Hepatic stellate cell (primary cell): ENCODE data around the gene ZNF273.
A peak's percentile ranks its signal among the peaks of the same experiment; 100 is the strongest.

ENCODE experiments used
- DNase-seq: peaks from one replicate; pipeline ENCODE4 v3.0.0; 2011; ENCODE audit warnings: low spot score

ZNF273 gene

DNA sequence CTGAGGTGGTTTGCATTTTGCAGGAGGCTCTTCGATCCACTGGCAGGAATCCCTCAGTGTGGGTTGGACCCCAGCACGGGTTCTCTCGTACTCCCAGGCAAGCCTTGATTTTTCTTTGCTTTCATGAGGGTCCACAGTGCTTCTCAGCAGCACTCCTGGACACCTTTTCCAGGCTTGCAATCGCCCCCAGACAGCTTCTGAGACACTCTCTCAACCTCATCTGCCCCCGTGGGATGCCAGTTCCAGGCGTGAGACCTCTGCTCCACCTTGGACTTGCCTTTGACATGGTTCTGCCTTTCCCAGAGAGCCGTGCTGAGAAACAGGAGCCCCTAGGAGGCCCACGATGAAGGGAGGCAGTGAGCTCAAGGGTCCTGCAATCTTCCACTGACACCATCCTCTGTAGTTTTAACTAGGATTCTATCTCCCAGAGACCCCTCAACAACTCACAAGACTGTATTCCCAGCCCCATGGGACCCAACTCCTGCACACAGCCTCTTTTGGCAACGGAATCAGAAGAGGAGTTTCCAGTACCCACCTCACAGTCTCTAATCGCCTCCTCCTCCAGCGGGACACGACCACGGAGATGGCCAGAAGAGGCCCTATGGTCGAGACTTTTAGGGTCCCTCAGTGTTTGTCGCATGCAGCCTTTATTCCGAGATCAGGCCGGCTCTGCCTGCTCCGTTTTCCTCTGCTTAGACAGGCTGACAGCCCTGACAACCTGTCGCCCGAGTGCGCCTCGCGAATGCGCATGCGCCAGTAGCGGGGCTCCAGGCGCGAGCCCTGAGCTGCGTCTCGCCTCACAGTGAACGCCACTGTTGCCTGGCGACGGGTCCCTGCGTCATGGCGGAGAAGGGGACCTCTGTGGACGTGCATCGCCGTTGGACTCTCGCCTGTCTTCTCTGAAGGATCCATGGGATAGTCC, 26.0 kb upstream of the ZNF273 start:
- peak; percentile 64 for DNase-seq

DNA sequence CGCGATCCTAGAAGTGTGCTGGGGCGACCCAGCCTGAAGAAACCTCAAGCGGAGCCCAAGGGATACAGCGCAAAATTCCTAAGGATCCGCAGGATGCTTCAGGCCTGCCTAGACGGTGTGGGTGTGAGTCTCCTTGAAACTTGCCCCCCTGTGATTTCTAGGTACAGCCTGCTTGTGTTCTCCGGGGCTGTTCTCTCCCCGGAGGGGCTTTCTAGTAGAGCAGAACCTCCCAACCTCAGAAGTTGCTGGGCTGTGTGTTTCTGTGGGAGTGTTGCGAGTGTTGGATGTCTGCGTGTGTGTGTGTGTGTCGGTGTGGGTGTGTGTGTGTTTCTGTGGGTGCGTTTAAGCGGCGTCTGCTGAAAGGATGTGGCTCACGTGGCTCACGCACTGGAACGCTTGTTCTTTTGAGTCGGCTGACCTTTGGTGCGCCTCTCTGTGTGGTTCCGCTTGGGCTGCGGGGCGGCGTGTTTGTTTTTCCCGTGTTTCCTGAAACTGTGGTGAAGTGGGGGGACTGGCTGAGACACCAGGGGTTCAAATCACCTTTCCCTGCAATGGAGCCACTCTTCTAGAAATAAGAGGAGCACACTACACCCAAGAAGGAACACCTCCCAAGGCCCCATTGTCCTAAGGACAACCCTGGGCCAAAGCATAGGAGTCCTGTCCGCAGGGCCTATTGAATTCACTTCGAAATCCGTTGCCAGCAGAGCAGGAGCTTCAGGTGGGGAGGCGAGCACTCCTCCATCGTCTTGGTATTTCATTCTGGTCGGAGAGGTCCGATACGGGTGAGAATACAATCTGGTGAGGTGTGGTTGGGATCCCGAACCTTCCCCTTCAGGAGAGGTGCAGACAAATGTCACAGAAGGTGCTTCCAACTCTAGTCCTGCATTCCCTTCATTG, 25.1 kb upstream of the ZNF273 start:
- DNase-seq, result peak; percentile 1

DNA sequence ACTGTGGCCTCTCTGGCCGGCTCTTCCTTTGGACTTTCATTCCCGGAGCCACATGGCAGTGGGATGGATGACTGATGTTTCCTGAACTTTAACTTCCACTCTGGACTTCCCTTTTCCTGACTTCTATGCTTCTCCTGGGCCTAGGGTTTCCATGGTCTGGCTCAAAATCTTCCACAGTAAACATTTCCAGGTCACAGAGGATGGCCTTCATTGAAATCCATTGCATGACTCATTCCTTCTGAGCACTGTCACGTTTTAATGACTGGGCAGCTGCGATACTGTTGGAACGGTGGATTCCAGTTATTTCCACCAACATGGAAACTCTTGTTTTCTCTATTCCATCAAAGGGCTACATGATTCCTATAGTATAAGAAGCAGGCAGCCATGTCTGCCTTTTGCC, 24.4 kb upstream of the ZNF273 start:
- peak; percentile 5 for DNase-seq

GRCh38 chr7:64879086-64879730, 23.9 kb upstream of the ZNF273 start:
- DNase-seq, result peak; percentile 2

DNA sequence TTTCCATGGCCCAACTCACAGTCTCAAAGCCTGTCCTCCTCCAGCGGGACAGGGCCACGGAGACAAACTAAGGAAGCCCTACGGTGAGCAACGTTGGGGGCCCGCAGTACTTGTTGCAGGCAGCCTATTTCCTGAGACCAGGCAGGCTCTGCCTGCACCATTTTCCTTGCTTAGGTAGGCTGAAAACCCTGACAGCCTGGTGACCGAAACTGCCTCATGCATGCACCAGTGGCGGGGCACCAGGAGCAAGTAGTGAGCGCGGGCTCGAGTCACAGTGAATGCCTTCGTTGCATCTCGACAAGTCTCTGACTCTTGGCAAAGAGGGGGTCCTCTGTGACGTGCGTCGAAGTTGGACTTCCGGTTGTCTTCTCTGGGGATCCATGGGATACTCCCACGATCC, 23.3 kb upstream of the ZNF273 start:
- DNase-seq, result peak; percentile 1

GRCh38 chr7:64880322-64881297, 22.5 kb upstream of the ZNF273 start:
- DNase-seq, result peak; percentile 2

DNA sequence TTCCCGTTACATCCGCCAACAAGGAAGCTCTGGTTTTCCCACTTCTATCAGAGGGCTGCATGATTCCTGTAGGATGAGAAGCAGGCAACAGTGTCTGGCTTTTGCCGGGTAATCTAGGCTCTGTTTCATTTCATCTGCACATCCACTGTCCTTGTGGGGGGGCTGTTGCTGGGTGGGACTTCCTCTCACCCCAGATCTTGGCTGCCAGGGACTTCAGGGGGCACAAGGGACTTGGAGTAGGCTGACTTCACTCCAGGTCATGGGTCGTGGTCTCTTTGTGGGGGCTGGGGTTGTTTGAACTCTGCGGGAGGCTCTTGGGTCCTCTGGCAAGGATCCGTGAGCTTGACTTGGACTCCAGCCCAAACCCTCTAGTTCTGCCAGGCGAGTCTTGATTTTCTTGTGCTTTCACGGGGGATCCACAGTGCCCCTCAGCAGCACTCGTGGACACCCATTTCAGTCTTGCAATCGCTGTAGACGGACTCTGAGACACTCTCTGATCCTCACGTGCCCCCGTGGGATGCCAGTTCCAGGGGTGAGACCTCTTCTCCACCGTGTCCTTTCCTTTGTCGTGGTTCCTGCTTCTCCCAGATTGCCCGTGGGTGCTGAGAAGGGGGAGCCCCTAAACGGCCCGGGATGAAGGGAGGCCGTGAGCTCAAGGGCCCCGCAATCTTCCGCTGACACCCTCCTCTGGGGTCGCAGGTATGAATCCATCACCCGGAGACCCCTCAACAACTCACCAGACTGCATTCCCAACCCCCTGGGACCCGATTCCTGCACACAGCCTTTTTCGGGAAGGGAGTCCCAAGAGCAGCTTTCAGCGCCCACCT, 21.4 kb upstream of the ZNF273 start:
- peak; percentile 11 for DNase-seq

GRCh38 chr7:64882341-64883112, 20.5 kb upstream of the ZNF273 start:
- DNase-seq, result peak; percentile 83

DNA sequence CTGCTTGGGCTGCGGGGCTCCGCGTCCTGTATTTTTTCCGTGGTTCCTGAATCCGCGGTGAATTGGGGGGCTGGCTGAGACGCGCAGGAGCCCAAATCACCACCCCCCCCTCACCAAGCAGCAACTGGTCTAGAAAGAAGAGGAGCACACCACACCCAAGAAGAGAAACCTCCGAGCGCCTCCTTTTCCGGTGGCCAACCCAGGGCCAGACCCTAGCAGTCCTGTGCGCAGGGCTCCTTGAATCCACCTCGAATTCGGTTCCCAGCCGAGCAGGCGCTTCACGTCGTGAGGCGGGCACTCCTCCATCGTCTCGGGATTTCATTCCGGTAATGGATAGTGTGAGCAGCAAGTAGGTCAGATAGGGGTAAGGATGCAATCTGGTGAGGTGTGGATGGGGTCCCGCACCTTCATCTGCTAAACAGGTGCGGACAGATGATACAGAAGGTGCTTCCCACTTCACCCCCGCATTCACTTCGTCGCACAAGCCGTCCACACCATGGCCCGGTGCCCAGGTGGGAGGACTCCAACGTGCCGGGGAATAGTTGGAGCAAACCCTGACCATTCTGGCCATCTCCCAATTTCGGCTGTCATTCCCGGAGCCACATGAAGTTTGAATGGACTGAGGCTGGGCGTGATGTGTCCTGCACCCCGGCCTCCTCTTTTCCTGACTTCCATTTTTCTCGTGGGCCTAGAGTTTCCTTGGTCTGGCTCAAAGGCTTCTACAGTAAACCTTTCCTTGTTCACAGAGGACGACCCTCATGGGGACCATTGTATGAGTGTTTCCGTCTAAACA, 19.8 kb upstream of the ZNF273 start:
- DNase-seq, result peak; percentile 9

GRCh38 chr7:64884085-64884912, 18.8 kb upstream of the ZNF273 start:
- DNase-seq, result peak; percentile 2

DNA sequence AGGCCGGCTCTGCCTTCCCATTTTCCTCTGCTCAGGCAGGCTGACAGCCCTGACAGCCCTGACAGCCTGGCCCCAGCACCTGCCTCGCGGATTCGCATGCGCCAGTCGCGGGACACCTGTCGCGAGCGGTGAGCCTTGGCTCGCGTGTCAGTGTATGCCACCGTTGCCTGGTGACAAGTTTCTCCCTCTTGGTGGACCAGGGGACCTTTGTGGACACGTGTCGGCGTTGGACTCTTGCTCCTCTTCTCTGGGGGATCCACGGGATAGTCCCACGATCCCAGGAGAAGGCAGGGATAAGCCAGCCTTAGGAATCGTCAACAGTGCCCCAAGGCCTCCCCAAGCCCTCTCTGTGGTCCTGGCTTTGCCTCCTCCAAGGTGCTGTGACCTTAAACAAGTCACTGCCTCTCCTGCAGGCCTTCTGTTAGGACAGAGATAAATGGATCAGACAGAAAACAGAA, 18.1 kb upstream of the ZNF273 start:
- peak; percentile 1 for DNase-seq

DNA sequence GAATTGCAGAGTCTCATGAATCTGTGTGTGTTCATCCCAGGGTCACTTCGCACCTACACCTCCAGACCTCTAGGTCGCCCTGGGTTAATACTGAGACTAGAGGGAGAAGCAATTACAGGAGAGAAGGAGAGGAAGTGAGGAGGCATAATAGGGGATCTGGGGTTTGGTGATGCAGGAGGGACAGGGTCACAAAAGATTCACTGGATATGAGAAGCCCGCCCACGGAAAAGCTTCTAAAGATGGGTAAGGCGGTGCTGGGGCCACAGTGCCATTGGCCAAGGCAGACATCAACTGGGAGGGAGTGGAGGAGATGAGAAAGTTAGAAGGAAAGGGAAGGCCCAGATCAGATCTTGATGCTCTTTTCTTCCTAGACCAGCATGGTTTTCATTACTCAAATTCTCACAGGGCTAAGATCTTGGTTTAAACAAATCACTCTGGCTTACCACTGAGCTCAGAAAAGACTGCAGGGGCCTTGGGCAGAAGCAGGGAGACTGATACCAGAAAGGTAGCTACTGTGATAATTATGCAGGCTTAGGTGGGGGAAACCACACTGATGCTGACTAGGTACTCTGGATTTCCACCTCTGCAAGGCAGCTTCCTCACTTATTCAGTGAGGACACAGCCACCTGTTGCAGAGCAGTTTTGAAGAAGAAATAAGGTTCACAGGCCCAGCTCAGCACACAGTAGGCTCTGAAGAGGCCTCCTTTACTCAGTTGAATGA, 17.4 kb upstream of the ZNF273 start:
- peak; percentile 2 for DNase-seq

DNA sequence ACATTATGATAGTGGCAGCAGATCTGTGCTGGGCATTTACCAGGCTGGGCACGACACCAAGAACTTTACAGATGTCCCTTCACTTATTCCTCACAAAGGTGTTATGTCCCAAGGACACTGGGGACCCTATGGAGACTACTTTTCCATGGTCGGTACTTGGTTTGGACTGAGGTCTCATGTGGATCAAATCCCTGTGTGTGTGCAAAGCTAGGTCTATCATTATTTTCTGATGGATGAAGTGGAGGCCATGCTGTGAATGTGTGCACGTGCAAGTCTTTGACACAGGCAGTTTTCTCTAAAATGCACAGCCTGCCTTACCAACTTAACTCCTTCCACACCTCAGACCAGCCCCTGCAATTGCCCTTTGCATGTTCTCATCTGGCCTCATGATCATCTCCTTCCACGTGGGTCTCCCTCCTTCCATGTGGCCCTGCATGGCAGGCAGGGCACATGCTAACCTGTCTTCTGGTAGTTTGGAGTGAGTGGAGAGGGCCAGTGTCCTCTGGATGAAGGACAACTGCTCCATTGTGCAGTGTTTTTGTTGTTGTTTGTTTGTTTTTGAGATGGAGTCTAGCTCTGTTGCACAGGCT, 16.0 kb upstream of the ZNF273 start:
- no peak for DNase-seq

DNA sequence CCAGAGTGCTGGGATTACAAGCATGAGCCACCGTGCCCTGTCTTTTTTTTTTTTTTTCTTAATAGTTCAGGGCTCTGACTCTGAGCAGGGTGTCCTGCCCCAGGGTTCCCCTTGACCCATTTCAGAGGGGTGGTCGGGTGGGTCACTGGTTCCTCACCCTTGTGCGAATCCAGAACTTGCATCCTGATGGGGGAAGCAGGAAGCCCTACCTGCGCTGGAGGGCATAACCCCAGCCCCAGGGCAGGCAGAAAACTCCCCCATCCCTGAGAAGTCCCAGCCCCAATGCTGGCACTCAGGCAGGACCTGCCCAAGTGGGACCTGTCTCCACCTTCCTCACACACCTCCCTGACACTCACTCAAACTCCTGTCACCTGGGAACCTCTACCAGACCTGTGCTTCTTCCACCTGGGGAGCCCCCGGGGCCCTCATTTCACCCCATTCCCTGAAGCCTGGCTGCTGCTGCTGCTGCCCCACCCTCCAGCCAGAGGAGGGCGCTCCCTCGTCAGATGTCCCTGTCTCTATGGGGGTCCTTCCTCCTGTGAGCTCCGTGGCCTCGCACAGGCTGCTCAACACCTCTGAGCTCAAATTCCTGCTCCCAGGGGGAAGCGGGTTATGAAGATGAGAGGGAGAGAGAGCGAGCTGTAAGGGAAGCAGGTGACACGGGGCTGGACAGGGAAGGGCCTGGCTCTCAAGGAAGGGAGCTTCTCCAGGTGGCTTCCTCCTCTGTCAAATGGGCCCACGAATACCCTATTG, 15.1 kb upstream of the ZNF273 start:
- peak; percentile 4 for DNase-seq

GRCh38 chr7:64888561-64888900, 14.5 kb upstream of the ZNF273 start:
- no peak for DNase-seq
